ENCODE data around the gene KPNA4. TPM values are rescaled to one million over a fixed set of nuclear protein-coding genes. Genes with fewer than 3 reads are reported as not detected.

The KPNA4 gene
- total and polyA plus RNA-seq, 3 donors from 2014 or later: 33.1 to 39.6 (median 35.7) TPM

DNA sequence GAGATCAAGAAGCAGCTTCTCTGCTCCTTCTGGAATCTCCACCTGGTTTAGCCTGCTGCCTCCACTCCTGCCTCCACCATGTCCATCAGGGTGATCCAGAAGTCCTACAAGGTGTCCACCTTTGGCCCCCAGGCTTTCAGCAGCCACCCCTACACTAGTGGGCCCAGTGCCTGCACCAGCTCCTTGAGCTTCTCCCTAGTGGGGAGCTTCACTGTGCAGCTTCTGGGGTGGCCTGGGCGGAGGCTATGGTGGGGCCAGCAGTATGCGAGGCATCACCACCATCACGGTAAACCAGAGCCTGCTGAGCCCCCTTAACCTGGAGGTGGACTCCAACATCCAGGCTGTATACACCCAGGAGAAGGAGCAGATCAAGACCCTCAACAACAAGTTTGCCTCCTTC is 2.4 kb upstream of the KPNA4 start:
- Histone ChIP-seq H3K36me3 (ENCODE audit: low read depth, missing control alignments) (no peaks in the 10 kb centered on the region), H3K27ac (no peak overlapping the region), H3K4me1 (peaks cover 10% of the 10 kb centered on the region), H3K9me3 (no peaks in the 10 kb centered on the region), H3K4me3 (no peak overlapping the region), H3K27me3 (no peaks in the 10 kb centered on the region)
- intact Hi-C loops (cut with DNase I; ENCODE audit: low total_unique reads): no loop called here
- TF ChIP-seq POLR2A (IDR thresholded peaks at IDR 0.05): no peak
- TF ChIP-seq, protein P1, sequence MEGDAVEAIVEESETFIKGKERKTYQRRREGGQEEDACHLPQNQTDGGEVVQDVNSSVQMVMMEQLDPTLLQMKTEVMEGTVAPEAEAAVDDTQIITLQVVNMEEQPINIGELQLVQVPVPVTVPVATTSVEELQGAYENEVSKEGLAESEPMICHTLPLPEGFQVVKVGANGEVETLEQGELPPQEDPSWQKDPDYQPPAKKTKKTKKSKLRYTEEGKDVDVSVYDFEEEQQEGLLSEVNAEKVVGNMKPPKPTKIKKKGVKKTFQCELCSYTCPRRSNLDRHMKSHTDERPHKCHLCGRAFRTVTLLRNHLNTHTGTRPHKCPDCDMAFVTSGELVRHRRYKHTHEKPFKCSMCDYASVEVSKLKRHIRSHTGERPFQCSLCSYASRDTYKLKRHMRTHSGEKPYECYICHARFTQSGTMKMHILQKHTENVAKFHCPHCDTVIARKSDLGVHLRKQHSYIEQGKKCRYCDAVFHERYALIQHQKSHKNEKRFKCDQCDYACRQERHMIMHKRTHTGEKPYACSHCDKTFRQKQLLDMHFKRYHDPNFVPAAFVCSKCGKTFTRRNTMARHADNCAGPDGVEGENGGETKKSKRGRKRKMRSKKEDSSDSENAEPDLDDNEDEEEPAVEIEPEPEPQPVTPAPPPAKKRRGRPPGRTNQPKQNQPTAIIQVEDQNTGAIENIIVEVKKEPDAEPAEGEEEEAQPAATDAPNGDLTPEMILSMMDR (IDR thresholded peaks at IDR 0.05): no peak
- WGBS, 2 donors: 100% methylated on average over 3 of the region's 3 CpGs; no CpG with 5 or more reads in 1 of the 2 donors
- no peak for DNase-seq

DNA sequence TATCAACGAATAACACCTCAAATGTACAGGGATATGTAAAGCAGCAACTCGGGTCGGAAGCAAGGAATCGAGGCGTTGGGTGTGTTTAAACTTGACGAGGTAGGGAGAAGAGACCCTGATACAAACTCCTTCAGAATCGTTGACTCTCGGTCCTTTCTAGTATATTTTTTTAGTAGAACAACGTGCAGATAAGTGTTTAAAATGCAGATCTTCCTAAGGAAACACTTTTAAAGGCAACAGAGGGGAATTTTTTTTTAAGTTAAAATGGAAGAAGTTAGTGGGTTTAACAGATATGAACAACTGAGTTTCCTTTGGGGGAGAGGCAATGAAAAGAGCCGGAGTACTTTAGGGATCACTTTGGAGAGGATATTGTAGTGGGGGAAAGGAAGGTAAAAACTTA is 1.1 kb upstream of the KPNA4 start:
- TF ChIP-seq POLR2A (IDR thresholded peaks at IDR 0.05): no peak
- TF ChIP-seq, protein P1 (IDR thresholded peaks at IDR 0.05): no peak
- intact Hi-C loops (cut with DNase I; ENCODE audit: low total_unique reads): no loop called here
- WGBS, 2 donors: 15 to 18% methylated on average over 10 of the region's 10 CpGs

DNA sequence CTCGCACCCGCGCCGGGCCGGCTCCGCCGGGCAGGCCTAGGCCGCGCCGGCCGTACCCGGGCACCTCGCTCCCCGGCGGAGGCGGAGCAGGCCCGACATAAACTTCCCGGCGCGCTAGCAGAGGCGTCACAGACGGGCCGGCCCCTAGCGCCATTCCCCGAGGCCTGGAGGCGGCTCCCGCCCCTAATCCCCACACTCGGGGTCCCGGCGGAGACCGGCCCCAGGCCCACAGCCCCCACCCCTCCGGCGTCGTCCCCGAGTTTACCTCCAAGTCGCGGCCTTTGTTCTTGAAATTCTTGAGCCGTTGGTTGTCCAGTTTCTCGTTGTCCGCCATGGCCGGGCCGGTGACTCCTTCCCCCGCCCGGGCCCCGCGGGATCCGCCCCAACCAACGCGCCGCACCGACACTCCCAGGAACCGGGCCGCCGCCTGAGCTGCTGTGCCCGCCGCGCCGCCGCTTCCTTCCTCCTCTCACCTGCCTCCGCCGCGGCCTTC is 376 bp downstream of the KPNA4 start:
- peaks cover 25% of the 10 kb centered on the region for H3K4me1 ChIP-seq
- no peaks in the 10 kb centered on the region for H3K27me3 ChIP-seq
- peak overlapping the region; percentile 84 to 92 for H3K4me3 ChIP-seq
- H3K27ac ChIP-seq: peak overlapping the region; percentile 97 to 98
- WGBS, 2 donors: 1% methylated on average over 28 of the region's 62 CpGs; no CpG with 5 or more reads in 1 of the 2 donors
- intact Hi-C loops (cut with DNase I; ENCODE audit: low total_unique reads): no loop called here
- H3K36me3 ChIP-seq (ENCODE audit: low read depth, missing control alignments): no peaks in the 10 kb centered on the region
- no peaks in the 10 kb centered on the region for H3K9me3 ChIP-seq
- peak; percentile 64 for DNase-seq
- TF ChIP-seq POLR2A (IDR thresholded peaks at IDR 0.05): no peak
- TF ChIP-seq, protein P1 (IDR thresholded peaks at IDR 0.05): no peak

More for the DNA sequence above, 1.1 kb upstream of the KPNA4 start:
- H3K36me3 ChIP-seq (ENCODE audit: low read depth, missing control alignments): no peaks in the 10 kb centered on the region
- peak overlapping the region in 1 of 2 donors; percentile 98 for H3K27ac ChIP-seq
- peaks cover 16% of the 10 kb centered on the region for H3K4me1 ChIP-seq
- no peaks in the 10 kb centered on the region for H3K9me3 ChIP-seq
- peak overlapping the region; percentile 84 to 92 for H3K4me3 ChIP-seq
- no peak for DNase-seq
- H3K27me3 ChIP-seq: no peaks in the 10 kb centered on the region

DNA sequence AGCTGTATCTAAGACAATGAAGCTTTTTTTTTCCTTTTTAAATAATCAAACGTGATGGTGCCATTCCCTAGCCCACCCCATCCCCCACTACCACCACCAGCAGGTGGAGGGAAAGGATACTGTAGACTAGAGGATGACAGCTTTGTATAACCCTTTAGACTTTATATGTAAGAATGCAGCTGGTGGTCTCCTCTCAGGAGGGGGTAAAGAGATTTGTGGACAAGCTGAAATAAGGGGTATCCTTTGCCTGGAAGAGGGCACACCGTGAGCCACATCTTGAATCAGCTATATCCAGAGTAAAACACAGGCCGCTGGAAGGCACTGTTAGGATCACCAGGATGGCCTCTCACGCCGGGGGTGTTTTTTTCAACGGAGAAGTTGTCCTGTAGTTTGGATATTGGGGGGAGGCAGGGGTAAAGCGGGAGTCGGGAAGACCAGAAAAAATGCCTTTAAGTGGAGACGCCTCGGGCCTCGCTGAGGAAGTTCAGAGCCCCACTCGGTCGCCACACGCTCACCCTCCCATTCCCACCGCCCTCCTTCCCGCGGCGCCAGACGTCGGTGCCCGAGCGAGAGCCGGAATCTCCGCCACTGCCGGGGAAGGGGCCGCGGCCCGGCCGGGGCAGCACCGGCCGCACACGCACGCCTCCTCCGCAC is 986 bp downstream of the KPNA4 start:
- no peaks in the 10 kb centered on the region for H3K9me3 ChIP-seq
- DNase-seq: peak; percentile 29
- 1% methylated on average over 15 to 24 of the region's 34 CpGs for WGBS, 2 donors
- TF ChIP-seq, protein P1 (IDR thresholded peaks at IDR 0.05): no peak
- no peak for TF ChIP-seq POLR2A (IDR thresholded peaks at IDR 0.05)
- peaks cover 25% of the 10 kb centered on the region for H3K4me1 ChIP-seq
- peak overlapping the region; percentile 84 to 92 for H3K4me3 ChIP-seq
- H3K27ac ChIP-seq: peak overlapping the region; percentile 70 to 98
- H3K27me3 ChIP-seq: no peaks in the 10 kb centered on the region
- no peaks in the 10 kb centered on the region for H3K36me3 ChIP-seq (ENCODE audit: low read depth, missing control alignments)
- intact Hi-C loops (cut with DNase I; ENCODE audit: low total_unique reads): no loop called here

DNA sequence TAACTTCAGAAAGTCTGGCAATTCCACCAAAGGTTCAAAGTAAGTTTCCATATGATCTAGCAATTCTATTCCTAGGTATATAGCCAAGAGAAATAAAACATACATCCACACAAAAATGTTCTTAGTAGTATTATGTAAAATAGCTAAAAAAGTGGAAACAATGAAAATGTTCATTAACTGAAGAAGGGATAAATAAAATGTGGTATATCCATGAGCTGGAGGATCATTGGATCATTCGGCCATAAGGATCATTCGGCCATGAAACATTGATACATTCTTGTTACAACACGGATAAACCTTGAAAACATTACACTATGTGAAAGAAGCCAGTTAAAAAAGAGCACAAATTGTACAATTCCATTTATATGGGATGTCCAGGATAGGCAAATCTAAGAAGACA is 2.4 kb downstream of the KPNA4 start:
- no peak for DNase-seq
- no peaks in the 10 kb centered on the region for H3K27me3 ChIP-seq
- H3K27ac ChIP-seq: peak overlapping the region in 1 of 2 donors; percentile 22
- H3K9me3 ChIP-seq: no peaks in the 10 kb centered on the region
- no peak overlapping the region for H3K4me3 ChIP-seq
- H3K4me1 ChIP-seq: peaks cover 25% of the 10 kb centered on the region
- intact Hi-C loops (cut with DNase I; ENCODE audit: low total_unique reads): no loop called here
- no peaks in the 10 kb centered on the region for H3K36me3 ChIP-seq (ENCODE audit: low read depth, missing control alignments)
- WGBS, 2 donors: 33 to 47% methylated on average over 3 of the region's 3 CpGs
- TF ChIP-seq POLR2A (IDR thresholded peaks at IDR 0.05): no peak
- TF ChIP-seq, protein P1 (IDR thresholded peaks at IDR 0.05): no peak

Data from testis (tissue), 3 donors.